ENCODE measurements around the gene ATXN10.

Gene ATXN10

GRCh38 chr22:45867118-45867905 is 195.7 kb downstream of the ATXN10 start:
- no peak overlapping the region for H3K27ac ChIP-seq
- no peak for DNase-seq (ENCODE audit: low read depth, low spot score)

- H3K27ac ChIP-seq: no peak overlapping the region
- DNase-seq (ENCODE audit: low read depth, low spot score): no peak
These were observed 196.4 kb downstream of the ATXN10 start for GRCh38 chr22:45867906-45868555.

GRCh38 chr22:45868571-45869339 is 197.1 kb downstream of the ATXN10 start:
- no peak for DNase-seq (ENCODE audit: low read depth, low spot score)
- no peak overlapping the region for H3K27ac ChIP-seq

- no peak overlapping the region for H3K27ac ChIP-seq
- DNase-seq (ENCODE audit: low read depth, low spot score): no peak
These were observed 197.8 kb downstream of the ATXN10 start for GRCh38 chr22:45869340-45869847.

GRCh38 chr22:45870011-45870410 is 198.4 kb downstream of the ATXN10 start:
- H3K27ac ChIP-seq: no peak overlapping the region
- no peak for DNase-seq (ENCODE audit: low read depth, low spot score)

- no peak overlapping the region for H3K27ac ChIP-seq
- no peak for DNase-seq (ENCODE audit: low read depth, low spot score)
These were observed 200.1 kb downstream of the ATXN10 start for GRCh38 chr22:45871721-45872120.

- no peak overlapping the region for H3K27ac ChIP-seq
- no peak for DNase-seq (ENCODE audit: low read depth, low spot score)
These were observed 201.1 kb downstream of the ATXN10 start for GRCh38 chr22:45872659-45873263.

- no peak for DNase-seq (ENCODE audit: low read depth, low spot score)
These were observed 204.8 kb downstream of the ATXN10 start for GRCh38 chr22:45876136-45877035.

GRCh38 chr22:45877036-45877380 is 205.4 kb downstream of the ATXN10 start:
- DNase-seq (ENCODE audit: low read depth, low spot score): no peak
- no peak overlapping the region for H3K27ac ChIP-seq

More at GRCh38 chr22:45876136-45877035, 204.8 kb downstream of the ATXN10 start:
- H3K27ac ChIP-seq: no peak overlapping the region

GRCh38 chr22:45877651-45878050 is 206.0 kb downstream of the ATXN10 start:
- no peak for DNase-seq (ENCODE audit: low read depth, low spot score)
- H3K27ac ChIP-seq: no peak overlapping the region

GRCh38 chr22:45878051-45878781 is 206.6 kb downstream of the ATXN10 start:
- H3K27ac ChIP-seq: no peak overlapping the region
- no peak for DNase-seq (ENCODE audit: low read depth, low spot score)

- DNase-seq (ENCODE audit: low read depth, low spot score): no peak
- no peak overlapping the region for H3K27ac ChIP-seq
These were observed 207.4 kb downstream of the ATXN10 start for GRCh38 chr22:45878901-45879551.

- H3K27ac ChIP-seq: no peak overlapping the region
- no peak for DNase-seq (ENCODE audit: low read depth, low spot score)
These were observed 207.9 kb downstream of the ATXN10 start for GRCh38 chr22:45879552-45879949.

GRCh38 chr22:45880091-45880715 is 208.6 kb downstream of the ATXN10 start:
- H3K27ac ChIP-seq: no peak overlapping the region
- no peak for DNase-seq (ENCODE audit: low read depth, low spot score)

GRCh38 chr22:45880716-45881523 is 209.3 kb downstream of the ATXN10 start:
- no peak overlapping the region for H3K27ac ChIP-seq
- no peak for DNase-seq (ENCODE audit: low read depth, low spot score)

- H3K27ac ChIP-seq: no peak overlapping the region
- DNase-seq (ENCODE audit: low read depth, low spot score): no peak
These were observed 209.9 kb downstream of the ATXN10 start for GRCh38 chr22:45881524-45881875.

Measured in epithelial cell of prostate (primary cell).